Omental fat pad (tissue), 4 donors: Measurements from ENCODE around the gene ARHGEF4. TPM values are rescaled to one million over a fixed set of nuclear protein-coding genes. Genes with fewer than 3 reads are reported as not detected.

Source experiments
- ATAC-seq: fragments of 150-250 bp; one replicate; pipeline ENCODE4 v1.9.1; 2016; ENCODE audit warnings: mild to moderate bottlenecking, moderate library complexity; ENCODE audit not compliant: low FRiP score
- DNase-seq: peaks from one replicate; pipeline ENCODE4 v3.0.0-alpha.2; 2019; ENCODE audit warnings: low spot score
- CTCF ChIP-seq, 3 donors: fragments of 450-650 bp; IDR thresholded peaks; one replicate each; pipeline ENCODE4 v1.5.1; 2016 to 2017; ENCODE audit warnings: antibody characterized with exemption in 3 of 3, mild to moderate bottlenecking in 3 of 3, moderate library complexity in 2 of 3
- small RNA-seq: library from RNA; depleted of rRNA; stranded (forward); fragments of <200 nt; gene quantifications from one replicate; pipeline ENCODE3, GENCODE V24; 2016
- total RNA-seq, 4 donors: library from RNA; depleted of rRNA; stranded (reverse); fragments of >200 nt; gene quantifications; one replicate each; pipeline ENCODE4 v1.1.0, GENCODE V29; 2016

ARHGEF4 gene
- total RNA-seq, 4 donors from 2014 or later, result 2.0 to 18.0 (median 15.0) TPM

- ATAC-seq (no peak), DNase-seq (no peak)
- TF ChIP-seq CTCF (IDR thresholded peaks at IDR 0.05), result no peak
These were observed 244.5 kb downstream of the ARHGEF4 start for GRCh38 chr2:131081190-131081589.

DNA sequence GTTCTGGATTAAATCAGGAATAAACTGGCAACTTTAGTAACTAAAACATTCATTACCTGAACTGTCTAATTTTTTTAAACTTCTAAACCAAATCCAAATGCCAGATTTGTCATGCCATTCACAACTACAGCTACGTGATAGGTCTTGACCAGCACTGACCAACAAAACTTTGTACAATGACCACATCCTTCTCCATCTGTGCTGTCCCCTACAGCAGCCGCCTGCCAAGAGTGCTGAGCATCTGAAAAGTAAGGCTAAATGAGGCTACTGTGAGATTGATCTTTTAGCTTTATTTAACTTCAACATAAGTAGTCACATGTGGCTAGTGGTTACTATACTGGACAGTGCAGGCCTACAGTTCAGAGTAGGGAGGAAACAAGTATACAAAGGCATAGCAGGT, 248.9 kb downstream of the ARHGEF4 start:
- ATAC-seq (no peak), DNase-seq (no peak)
- TF ChIP-seq CTCF (IDR thresholded peaks at IDR 0.05), result no peak

DNA sequence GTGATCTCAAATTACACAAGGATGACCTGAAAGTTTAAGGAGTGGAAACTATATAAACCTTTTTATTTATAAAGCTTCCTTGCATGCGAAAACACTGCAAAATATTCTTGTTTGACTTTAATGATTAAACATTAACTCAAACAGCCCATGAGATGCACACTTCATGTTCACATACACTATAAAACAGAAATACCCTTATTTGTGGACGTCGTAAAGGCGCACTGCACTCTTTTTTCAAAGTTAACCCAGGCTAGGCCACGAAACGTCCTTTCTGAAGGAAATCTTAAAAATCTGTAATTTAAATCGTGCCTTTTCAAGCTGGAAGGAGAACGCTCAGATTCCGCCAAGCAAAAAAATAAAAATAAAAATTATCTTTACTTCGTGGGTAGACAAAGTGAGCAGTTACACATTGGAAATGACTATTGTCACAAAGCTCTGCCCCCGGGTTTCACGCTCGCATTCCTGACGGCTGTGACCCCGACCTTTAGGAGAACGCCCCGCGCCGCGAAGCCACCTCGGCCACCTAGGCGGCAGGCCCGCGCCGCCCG, 255.8 kb downstream of the ARHGEF4 start:
- TF ChIP-seq CTCF (IDR thresholded peaks at IDR 0.05), result no peak
- ATAC-seq (no peak), DNase-seq (no peak)

DNA sequence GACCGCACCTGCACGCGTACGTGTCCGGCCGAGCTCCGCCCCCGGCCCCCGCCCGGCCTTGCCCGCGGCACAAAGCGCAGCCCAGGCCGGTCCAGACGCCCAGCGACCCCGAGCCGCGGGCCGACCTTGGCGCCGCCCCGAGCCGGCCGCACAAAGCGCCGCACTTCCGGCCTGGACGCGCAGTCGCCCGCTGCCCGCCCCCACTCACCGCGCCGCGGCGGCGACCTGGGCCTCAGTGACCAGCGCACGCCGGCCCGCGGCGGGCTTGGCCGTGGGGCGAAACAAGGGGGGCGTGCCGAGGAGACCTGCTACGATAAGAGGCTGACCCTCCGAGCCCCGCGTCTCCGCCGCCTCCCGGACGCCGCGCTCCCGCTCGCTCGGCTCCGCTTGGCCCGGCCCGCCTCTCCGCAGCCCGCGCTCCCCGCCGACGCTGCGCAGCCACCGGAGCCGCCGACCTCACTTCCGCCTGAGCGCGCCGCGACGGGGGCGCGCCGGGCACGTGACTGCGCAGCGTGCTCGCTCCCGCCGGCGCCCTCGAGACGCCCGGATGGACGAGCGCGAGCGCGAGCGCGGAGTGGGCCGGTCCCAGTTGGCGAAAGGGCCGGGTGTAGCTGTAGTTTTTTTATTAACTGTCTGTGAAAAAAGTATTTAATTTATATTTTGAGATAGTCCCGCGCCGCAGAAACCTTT, 256.4 kb downstream of the ARHGEF4 start, which contains the start of gene FAM168B:
Gene FAM168B (minus strand): TSS at position 455 of the 690 bp plus-strand sequence. CDS start 10,814 bp downstream, outside the sequence.
- ATAC-seq, result peak; percentile 95
- peak; percentile 52 for DNase-seq
- TF ChIP-seq CTCF (IDR thresholded peaks at IDR 0.05), result no peak

- ATAC-seq (peak; percentile 87), DNase-seq (peak; percentile 55)
- TF ChIP-seq CTCF (IDR thresholded peaks at IDR 0.05), result no peak
These were observed 257.2 kb downstream of the ARHGEF4 start for GRCh38 chr2:131093696-131094462.

DNA sequence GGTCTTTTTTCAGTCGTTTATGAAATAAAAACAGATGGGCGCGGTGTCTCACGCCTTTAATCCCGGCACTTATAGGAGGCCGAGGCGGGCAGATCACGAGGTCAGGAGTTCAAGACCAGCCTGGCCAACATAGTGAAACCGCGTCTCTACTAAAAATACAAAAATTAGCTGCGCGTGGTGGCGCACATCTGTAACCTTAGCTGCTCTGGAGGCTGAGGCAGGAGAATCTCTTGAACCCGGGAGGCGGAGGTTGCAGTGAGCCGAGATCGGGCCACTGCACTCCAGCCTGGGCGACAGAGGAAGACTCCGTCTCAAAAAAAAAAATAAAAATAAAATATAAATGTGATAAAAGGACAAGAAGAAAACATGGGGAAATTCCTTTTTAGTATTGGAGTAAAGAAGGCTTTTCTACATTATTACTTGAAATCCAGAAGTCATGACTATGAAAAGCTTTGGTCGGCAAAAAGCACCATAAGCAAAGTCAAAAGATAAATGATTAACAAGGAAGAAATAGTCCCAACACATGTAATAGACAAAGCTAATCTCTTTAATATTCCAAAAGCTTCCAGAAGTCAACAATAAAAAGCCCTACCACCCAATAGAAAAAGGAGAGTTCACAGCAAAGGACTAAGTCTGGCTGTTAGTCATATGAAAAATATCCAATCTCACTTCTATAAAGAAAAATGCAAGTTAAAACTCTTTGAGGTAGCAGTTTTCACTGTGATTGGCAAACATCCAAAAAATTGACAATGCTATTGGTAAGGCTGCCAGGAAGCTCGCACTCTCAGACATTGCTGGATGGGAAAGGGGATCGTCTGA, 258.0 kb downstream of the ARHGEF4 start:
- ATAC-seq, result no peak
- no peak for TF ChIP-seq CTCF (IDR thresholded peaks at IDR 0.05)

More for the DNA sequence above, 258.0 kb downstream of the ARHGEF4 start:
- DNase-seq, result no peak

Small RNA genes lying within 50 kb of the gene (small RNA-seq; reads per million reads assigned to genes)
- gene RF00423, result not detected

Other genes starting within 250 kb of the ARHGEF4 start
- gene CFC1, start 237.3 kb upstream of the ARHGEF4 start, total RNA-seq, result 1 to 10 TPM in 1 of 4 donors, under 1 TPM in 1, not detected in 2; 0.50 to 1.8 TPM
- gene POTEJ, start 225.5 kb upstream of the ARHGEF4 start, total RNA-seq, result under 1 TPM in 1 of 4 donors, not detected in 3; 0.28 TPM
- not detected for gene GPR148, start 107.8 kb upstream of the ARHGEF4 start, total RNA-seq
- gene AMER3, start 81.4 kb upstream of the ARHGEF4 start, total RNA-seq, result not detected